ENCODE measurements around the gene LMBR1.

DNA sequence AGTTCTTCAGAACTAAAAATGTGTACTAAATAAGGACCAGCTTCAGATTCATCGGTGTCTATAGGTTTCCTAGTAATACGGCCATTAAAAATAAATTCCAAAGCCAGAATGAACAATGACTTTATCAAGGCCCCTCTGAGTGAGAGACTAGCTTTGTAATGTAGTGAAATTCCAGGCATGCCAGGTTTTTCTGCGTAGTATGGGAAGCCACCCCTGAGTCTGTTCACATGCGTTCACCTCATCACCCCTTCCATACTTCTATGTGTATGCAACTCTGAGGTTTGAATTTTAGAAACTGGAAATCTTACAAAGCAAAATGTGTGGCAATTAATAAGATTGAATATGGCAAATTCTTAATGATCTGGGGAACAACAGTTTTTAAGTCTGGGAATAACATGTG is 227.9 kb downstream of the LMBR1 start:
- TF ChIP-seq POLR2A (IDR thresholded peaks at IDR 0.05; ENCODE audit: low read depth) = no peak
- no peak for TF ChIP-seq CTCF (IDR thresholded peaks at IDR 0.05)
